Lower leg skin (tissue), 4 donors: ENCODE data around the gene ADCY6. TPM values are rescaled to one million over a fixed set of nuclear protein-coding genes. Genes with fewer than 3 reads are reported as not detected.

Experiments used
- DNase-seq, 2 donors: peaks; one replicate each; pipeline ENCODE4 v3.0.0-alpha.2; 2019; ENCODE audit warnings: low spot score in 2 of 2
- H3K4me3 ChIP-seq: fragments of 200-600 bp; sonication (generic); 2 replicates; pipeline ENCODE4 v1.5.1; 2017; ENCODE audit warnings: mild to moderate bottlenecking, low read depth; ENCODE audit not compliant: poor library complexity, severe bottlenecking
- POLR2A ChIP-seq, 2 donors: fragments of 450-650 bp; IDR thresholded peaks; one replicate each; pipeline ENCODE4 v1.6.1; 2016 to 2017; ENCODE audit warnings: antibody characterized with exemption in 2 of 2, mild to moderate bottlenecking in 1 of 2, moderate library complexity in 1 of 2
- WGBS, 2 donors: methylation state at CpG; one replicate each; pipeline ENCODE4 v1.1.5; 2018; 5-methylcytosine and 5-hydroxymethylcytosine counted together
- intact Hi-C: fragments of 100-400 bp; cut with DNase I; formaldehyde crosslinking; loops from one replicate; pipeline ENCODE4 v1.15.0; 2023; ENCODE audit warnings: low total_unique reads
- total RNA-seq, 4 donors: library from RNA; depleted of rRNA; stranded (reverse); fragments of >200 nt; gene quantifications; one replicate each; pipeline ENCODE4 v1.1.0, GENCODE V29; 2016
- TF ChIP-seq, protein P1 (sequence below), 3 donors: fragments of 450-650 bp; IDR thresholded peaks; one replicate each; pipeline ENCODE4 v1.5.1; 2016; ENCODE audit warnings: antibody characterized with exemption in 3 of 3, mild to moderate bottlenecking in 3 of 3, moderate library complexity in 2 of 3

The ADCY6 gene
- total RNA-seq, 4 donors from 2014 or later: 17.2 to 22.8 (median 20.2) TPM

DNA sequence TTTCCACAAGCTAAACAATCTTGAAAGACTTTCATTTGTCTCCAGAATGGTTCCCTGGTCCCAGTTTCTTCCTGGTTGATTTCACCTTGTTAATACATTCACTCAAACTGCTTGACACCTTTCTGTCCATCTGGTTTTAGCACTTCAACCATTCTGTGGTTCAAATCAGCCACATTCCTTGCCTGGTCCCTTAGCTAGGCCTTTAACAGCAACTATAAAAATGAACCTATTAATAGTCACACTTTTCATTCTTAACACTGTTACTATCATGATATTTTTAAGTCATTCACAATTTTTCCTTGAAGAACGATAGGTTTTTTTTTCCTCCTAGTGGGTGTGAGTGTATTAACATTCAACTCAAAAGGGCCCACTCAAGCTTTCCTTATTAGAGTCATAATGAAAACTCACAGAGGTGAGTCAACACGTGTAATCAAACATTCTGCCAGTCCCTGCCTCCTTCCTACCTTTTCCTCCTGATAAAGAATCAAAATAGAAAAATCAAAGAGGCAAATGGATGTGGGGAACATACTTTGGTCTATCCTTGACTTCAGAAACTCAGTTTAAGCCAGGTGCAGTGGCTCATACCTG, 38.0 kb downstream of the ADCY6 start:
- WGBS, 2 donors: 56 to 72% methylated on average over 2 of the region's 2 CpGs
- intact Hi-C loops: no loop called here
- H3K4me3 ChIP-seq: no peak overlapping the region
- no peak for TF ChIP-seq POLR2A (IDR thresholded peaks at IDR 0.05)
- TF ChIP-seq, protein P1, sequence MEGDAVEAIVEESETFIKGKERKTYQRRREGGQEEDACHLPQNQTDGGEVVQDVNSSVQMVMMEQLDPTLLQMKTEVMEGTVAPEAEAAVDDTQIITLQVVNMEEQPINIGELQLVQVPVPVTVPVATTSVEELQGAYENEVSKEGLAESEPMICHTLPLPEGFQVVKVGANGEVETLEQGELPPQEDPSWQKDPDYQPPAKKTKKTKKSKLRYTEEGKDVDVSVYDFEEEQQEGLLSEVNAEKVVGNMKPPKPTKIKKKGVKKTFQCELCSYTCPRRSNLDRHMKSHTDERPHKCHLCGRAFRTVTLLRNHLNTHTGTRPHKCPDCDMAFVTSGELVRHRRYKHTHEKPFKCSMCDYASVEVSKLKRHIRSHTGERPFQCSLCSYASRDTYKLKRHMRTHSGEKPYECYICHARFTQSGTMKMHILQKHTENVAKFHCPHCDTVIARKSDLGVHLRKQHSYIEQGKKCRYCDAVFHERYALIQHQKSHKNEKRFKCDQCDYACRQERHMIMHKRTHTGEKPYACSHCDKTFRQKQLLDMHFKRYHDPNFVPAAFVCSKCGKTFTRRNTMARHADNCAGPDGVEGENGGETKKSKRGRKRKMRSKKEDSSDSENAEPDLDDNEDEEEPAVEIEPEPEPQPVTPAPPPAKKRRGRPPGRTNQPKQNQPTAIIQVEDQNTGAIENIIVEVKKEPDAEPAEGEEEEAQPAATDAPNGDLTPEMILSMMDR (IDR thresholded peaks at IDR 0.05): no peak
- no peak for DNase-seq

DNA sequence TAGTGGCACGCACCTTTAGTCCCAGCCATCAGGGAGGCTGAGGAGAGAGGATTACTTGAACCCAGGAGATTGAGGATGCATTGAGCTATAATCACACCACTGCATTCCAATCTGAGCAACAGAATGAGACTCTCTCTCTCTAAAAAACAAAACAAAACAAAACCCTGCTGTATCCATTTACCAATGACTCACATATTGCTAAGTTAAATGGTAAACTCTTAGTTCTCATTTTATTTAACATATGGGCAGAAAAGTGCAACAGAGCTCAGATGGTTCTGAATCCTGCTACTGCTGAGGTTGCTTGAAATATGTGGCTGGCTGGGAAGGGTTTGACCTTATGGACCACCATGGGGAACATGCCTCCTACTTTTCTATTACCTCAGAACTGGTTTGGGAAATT, 38.7 kb downstream of the ADCY6 start:
- TF ChIP-seq, protein P1 (IDR thresholded peaks at IDR 0.05): no peak
- no peak for TF ChIP-seq POLR2A (IDR thresholded peaks at IDR 0.05)
- no peak for DNase-seq
- 92 to 93% methylated on average over 1 of the region's 1 CpG for WGBS, 2 donors
- intact Hi-C loops: no loop called here
- H3K4me3 ChIP-seq: no peak overlapping the region

DNA sequence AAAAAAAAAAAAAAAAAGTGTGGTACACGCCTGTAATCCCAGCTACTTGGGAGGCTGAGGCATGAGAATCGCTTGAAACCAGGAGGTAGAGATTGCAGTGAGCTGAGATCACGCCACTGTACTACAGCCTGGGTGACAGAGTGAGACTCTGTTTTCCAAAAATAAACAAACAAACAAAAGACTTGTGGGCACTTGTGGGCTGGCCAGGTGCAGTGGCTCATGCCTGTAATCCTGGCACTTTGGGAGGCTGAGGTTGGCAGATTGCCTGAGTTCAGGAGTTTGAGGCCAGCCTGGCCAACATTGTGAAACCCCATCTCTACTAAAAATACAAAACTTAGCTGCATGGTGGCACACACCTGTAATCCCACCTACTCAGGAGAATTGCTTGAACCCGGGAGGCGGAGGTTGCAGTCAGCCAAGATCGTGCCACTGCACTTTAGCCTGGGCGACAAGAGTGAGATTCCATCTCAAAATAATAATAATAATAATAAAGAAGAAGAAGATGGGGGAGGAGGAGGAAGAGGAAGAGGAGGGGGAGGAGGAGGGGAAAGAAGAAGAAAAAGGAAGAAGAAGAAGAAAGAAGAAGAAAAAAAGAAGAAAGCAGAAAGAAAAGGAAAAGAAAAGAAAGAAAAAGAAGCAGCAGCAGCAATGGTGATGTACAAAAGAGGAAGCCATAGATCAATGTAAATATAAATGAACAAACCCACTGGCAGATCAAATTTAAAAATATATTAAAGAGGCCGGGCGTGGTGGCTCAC, 44.5 kb downstream of the ADCY6 start:
- DNase-seq: no peak
- intact Hi-C loops: no loop called here

DNA sequence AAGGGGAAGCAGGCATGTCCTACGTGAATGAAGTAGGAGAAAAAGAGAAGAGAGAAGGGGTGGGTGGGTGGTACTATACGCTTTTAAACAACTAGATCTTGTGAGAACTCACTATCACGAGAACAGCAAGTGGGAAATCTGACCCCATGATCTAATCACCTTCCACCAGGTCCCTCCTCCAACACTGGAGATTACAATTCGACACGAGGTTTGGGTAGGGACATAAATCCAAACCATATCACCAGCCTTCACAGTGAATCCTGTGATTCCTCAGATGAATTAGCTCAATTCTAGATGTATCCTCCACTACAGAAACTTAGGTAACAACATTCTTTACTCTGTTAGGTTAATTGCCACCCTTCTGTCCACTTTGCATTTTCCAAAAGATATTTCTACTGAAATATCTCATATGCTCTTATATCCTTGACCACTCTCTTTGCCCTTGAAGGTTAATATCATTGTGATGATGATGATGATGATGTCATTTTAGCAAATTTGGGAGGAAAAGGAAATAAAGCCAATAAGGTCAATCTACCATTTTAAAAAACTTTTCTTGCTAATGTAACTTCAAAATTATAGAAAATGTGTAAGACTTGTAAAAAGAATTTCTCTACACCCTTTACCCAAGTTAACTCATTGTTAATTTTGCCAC, 49.1 kb downstream of the ADCY6 start:
- no peak for TF ChIP-seq POLR2A (IDR thresholded peaks at IDR 0.05)
- TF ChIP-seq, protein P1 (IDR thresholded peaks at IDR 0.05): no peak
- H3K4me3 ChIP-seq: no peak overlapping the region
- WGBS, 2 donors: 35 to 41% methylated on average over 5 of the region's 5 CpGs
- no peak for DNase-seq
- intact Hi-C loops: no loop called here

More for the DNA sequence above, 44.5 kb downstream of the ADCY6 start:
- H3K4me3 ChIP-seq: no peak overlapping the region
- WGBS, 2 donors: 71 to 76% methylated on average over 9 of the region's 9 CpGs
- no peak for TF ChIP-seq POLR2A (IDR thresholded peaks at IDR 0.05)
- TF ChIP-seq, protein P1 (IDR thresholded peaks at IDR 0.05): no peak

DNA sequence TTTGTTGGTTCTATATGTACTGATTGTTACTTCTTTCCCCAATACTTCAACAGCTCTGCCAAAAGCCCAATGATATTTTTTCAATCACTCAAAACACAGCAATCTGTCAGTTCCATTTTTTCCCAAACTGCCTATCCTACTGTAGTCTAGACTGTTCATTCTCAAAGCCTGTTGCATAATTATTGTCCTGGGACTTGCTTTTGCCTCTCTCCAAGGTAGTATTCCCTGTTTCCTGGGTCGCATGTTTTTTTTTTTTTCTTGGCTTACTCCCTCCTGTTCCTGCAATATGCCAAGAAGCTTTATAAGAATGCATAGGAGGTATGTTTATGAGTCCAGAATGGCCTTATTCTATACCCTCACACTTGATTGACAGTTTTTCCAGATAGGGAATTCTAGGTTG, 52.4 kb downstream of the ADCY6 start:
- H3K4me3 ChIP-seq: no peak overlapping the region
- 23 to 25% methylated on average over 1 of the region's 1 CpG for WGBS, 2 donors
- no peak for TF ChIP-seq POLR2A (IDR thresholded peaks at IDR 0.05)
- TF ChIP-seq, protein P1 (IDR thresholded peaks at IDR 0.05): no peak
- DNase-seq: no peak
- intact Hi-C loops: no loop called here
